ENCODE measurements around the gene XPO6.

XPO6 gene

DNA sequence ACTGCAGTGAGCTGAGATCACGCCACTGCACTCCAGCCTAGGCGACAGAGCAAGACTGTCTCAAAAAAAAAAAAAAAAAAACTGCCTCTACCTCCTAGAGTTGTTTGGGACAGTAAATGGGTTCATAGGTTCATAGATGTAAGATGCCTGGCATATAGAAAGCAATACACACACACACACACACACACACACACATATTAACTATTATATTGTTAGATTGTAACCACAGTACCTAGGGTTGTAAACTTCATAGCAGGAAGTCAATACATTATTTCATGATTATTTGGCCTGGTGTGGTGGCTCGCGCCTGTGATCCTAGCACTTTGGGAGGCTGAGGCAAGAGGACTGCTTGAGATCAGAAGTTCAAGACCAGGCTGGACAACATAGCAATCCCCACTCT is 5.8 kb downstream of the XPO6 start:
- no peaks in the 10 kb centered on the region for H3K9me3 ChIP-seq (ENCODE audit: control insufficient read depth, insufficient read depth, low read depth, low read length)
- 0 out of 2 replicates have a peak, but pooled peaks cover under 1% of the 10 kb centered on the region for H3K4me1 ChIP-seq (ENCODE audit: control insufficient read depth, insufficient read depth, low read length)
- no peak overlapping the region for H3K4me3 ChIP-seq (ENCODE audit: low read depth, low read length)
- no peak overlapping the region for H3K27ac ChIP-seq (ENCODE audit: extremely low read depth, low read depth, low read length)
- peaks cover 31 to 91% of the 10 kb centered on the region in 2 experiments for H3K36me3 ChIP-seq (ENCODE audit: control insufficient read depth in 2 of 2, insufficient read depth in 1 of 2, low read length in 2 of 2)
- POLR2A ChIA-PET, result interaction anchor here (0.7 kb wide), 1 partner anchor 31 kb away, joined by 3 read pairs; no protein-coding TSS in a partner anchor
- TF ChIP-seq ZNF664 (tag by site-specific recombination; IDR thresholded peaks at IDR 0.05), result no peak
- TF ChIP-seq SP3 (tag by site-specific recombination; IDR thresholded peaks at IDR 0.05), result no peak
- TF ChIP-seq, protein P1, sequence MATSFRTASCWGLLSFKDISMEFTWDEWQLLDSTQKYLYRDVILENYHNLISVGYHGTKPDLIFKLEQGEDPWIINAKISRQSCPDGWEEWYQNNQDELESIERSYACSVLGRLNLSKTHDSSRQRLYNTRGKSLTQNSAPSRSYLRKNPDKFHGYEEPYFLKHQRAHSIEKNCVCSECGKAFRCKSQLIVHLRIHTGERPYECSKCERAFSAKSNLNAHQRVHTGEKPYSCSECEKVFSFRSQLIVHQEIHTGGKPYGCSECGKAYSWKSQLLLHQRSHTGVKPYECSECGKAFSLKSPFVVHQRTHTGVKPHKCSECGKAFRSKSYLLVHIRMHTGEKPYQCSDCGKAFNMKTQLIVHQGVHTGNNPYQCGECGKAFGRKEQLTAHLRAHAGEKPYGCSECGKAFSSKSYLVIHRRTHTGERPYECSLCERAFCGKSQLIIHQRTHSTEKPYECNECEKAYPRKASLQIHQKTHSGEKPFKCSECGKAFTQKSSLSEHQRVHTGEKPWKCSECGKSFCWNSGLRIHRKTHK (tag by site-specific recombination; IDR thresholded peaks at IDR 0.05), result no peak
- TF ChIP-seq ZNF266 (tag by site-specific recombination; IDR thresholded peaks at IDR 0.05; ENCODE audit: low read depth), result no peak
- TF ChIP-seq ZSCAN16 (tag by site-specific recombination; IDR thresholded peaks at IDR 0.05), result no peak
- TF ChIP-seq, protein P2, sequence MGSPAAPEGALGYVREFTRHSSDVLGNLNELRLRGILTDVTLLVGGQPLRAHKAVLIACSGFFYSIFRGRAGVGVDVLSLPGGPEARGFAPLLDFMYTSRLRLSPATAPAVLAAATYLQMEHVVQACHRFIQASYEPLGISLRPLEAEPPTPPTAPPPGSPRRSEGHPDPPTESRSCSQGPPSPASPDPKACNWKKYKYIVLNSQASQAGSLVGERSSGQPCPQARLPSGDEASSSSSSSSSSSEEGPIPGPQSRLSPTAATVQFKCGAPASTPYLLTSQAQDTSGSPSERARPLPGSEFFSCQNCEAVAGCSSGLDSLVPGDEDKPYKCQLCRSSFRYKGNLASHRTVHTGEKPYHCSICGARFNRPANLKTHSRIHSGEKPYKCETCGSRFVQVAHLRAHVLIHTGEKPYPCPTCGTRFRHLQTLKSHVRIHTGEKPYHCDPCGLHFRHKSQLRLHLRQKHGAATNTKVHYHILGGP (tag by site-specific recombination; IDR thresholded peaks at IDR 0.05), result no peak
- no peak for TF ChIP-seq ZNF768 (tag by site-specific recombination; IDR thresholded peaks at IDR 0.05)
- TF ChIP-seq, protein P3, sequence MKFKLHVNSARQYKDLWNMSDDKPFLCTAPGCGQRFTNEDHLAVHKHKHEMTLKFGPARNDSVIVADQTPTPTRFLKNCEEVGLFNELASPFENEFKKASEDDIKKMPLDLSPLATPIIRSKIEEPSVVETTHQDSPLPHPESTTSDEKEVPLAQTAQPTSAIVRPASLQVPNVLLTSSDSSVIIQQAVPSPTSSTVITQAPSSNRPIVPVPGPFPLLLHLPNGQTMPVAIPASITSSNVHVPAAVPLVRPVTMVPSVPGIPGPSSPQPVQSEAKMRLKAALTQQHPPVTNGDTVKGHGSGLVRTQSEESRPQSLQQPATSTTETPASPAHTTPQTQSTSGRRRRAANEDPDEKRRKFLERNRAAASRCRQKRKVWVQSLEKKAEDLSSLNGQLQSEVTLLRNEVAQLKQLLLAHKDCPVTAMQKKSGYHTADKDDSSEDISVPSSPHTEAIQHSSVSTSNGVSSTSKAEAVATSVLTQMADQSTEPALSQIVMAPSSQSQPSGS (tag by site-specific recombination; IDR thresholded peaks at IDR 0.05; ENCODE audit: low read depth), result no peak
- no peak for TF ChIP-seq ZNF48 (tag by site-specific recombination; IDR thresholded peaks at IDR 0.05)
- TF ChIP-seq ZNF184 (tag by site-specific recombination; IDR thresholded peaks at IDR 0.05), result no peak
- TF ChIP-seq SCRT2 (tag by site-specific recombination; IDR thresholded peaks at IDR 0.05), result no peak
- TF ChIP-seq SETDB1 (IDR thresholded peaks at IDR 0.05; ENCODE audit: insufficient read length, low read length), result no peak
- CTCF ChIA-PET, result interaction anchor here (1.1 kb wide), 1 partner anchor 18 kb away, joined by 3 read pairs; no protein-coding TSS in a partner anchor

DNA sequence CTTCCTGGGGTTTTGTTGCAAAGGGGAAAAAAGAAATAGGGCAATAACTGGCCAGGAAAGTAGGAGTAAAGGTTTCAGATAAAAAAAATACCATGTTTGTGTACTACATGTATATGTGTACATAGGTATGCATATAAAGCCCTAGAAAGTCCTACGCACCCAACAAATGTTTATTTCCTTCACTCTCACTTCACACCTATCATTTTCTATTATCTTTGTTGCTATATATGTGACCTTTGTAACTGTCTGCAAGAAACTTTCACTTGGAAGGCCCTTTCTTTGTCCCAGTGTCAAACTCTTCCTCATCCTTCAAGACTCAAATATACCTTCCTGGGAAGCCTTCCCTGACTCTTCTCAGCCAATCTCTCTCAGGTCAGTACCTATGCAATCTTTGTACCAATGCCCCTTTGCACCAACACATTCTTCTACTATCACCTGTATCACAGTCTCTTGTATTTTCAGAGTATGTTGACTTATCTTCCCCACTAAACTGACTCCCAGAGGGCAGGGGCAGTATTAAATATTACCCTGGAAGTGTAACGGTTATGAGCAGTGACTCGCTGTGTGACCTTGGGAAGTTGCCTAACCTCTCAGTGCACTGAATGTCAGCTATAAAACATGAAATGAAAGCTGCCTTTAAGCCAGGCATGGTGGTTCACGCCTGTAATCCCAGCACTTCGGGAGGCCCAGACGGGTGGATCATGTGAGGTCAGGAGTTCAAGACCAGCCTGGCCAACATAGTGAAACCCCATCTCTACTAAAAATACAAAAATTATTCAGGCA is 6.5 kb downstream of the XPO6 start:
- Histone ChIP-seq H3K4me1 (ENCODE audit: control insufficient read depth, insufficient read depth, low read length) (peaks cover 3% of the 10 kb centered on the region; the same call in 1 of the 2 replicates), H3K9me3 (ENCODE audit: control insufficient read depth, insufficient read depth, low read depth, low read length) (no peaks in the 10 kb centered on the region), H3K27ac (ENCODE audit: extremely low read depth, low read depth, low read length) (no peak overlapping the region), H3K4me3 (ENCODE audit: low read depth, low read length) (no peak overlapping the region), H3K36me3 (ENCODE audit: control insufficient read depth in 2 of 2, insufficient read depth in 1 of 2, low read length in 2 of 2) (peaks cover 31 to 93% of the 10 kb centered on the region in 2 experiments)
- TF ChIP-seq ZNF623 (tag by site-specific recombination; IDR thresholded peaks at IDR 0.05), result no peak
- TF ChIP-seq PRDM1 (tag by site-specific recombination; IDR thresholded peaks at IDR 0.05), result peak; percentile 85
- TF ChIP-seq, protein P4, sequence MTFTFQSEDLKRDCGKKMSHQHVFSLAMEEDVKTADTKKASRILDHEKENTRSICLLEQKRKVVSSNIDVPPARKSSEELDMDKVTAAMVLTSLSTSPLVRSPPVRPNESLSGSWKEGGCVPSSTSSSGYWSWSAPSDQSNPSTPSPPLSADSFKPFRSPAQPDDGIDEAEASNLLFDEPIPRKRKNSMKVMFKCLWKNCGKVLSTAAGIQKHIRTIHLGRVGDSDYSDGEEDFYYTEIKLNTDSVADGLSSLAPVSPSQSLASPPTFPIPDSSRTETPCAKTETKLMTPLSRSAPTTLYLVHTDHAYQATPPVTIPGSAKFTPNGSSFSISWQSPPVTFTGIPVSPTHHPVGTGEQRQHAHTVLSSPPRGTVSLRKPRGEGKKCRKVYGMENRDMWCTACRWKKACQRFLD (tag by site-specific recombination; IDR thresholded peaks at IDR 0.05), result no peak
- TF ChIP-seq ZNF2 (tag by site-specific recombination; IDR thresholded peaks at IDR 0.05), result no peak
- no peak for TF ChIP-seq ZNF157 (tag by site-specific recombination; IDR thresholded peaks at IDR 0.05)
- no peak for TF ChIP-seq ZFP69B (tag by site-specific recombination; IDR thresholded peaks at IDR 0.05)
- TF ChIP-seq SP3 (tag by site-specific recombination; IDR thresholded peaks at IDR 0.05), result no peak
- peak; percentile 57; the same call in 1 of the 2 replicates for TF ChIP-seq ZNF768 (tag by site-specific recombination; IDR thresholded peaks at IDR 0.05)
- TF ChIP-seq ZXDB (tag by site-specific recombination; IDR thresholded peaks at IDR 0.05), result no peak
- ChIA-PET CTCF (interaction anchor here (1.1 kb wide), 1 partner anchor 17 kb away, joined by 3 read pairs; no protein-coding TSS in a partner anchor), POLR2A (interaction anchor here (0.7 to 0.9 kb wide), 2 partner anchors 17 to 30 kb away, joined by 3 to 9 read pairs; no protein-coding TSS in a partner anchor)

Data from HEK293 (cell line).